Stimulated activated CD4-positive, alpha-beta T cell treated with anti-CD3 and anti-CD28 coated beads, Interleukin-15, amount 100 ng/mL, for 48 hours (primary cell): ENCODE data around the gene SLAMF9.

Experiments
- DNase-seq, 2 donors: peaks; one replicate each; pipeline ENCODE4 v3.0.0-alpha.2; 2020; ENCODE audit warnings: low read depth in 2 of 2

The SLAMF9 gene

GRCh38 chr1:159953536-159954515, at the start of gene SLAMF9:
Gene SLAMF9, minus strand, starts transcription at chr1:159954237. Its CDS starts 100 bp downstream, at chr1:159954137.
- DNase-seq, result no peak

GRCh38 chr1:160001440-160001839, 47.4 kb upstream of the SLAMF9 start:
- DNase-seq, result no peak

GRCh38 chr1:159999204-159999603, 45.2 kb upstream of the SLAMF9 start:
- no peak for DNase-seq

- no peak for DNase-seq
Observed at GRCh38 chr1:159996653-159997052, 42.6 kb upstream of the SLAMF9 start.

- DNase-seq, result no peak
Observed at GRCh38 chr1:159994896-159995295, 40.9 kb upstream of the SLAMF9 start.

- no peak for DNase-seq
Observed at GRCh38 chr1:159993911-159994310, 39.9 kb upstream of the SLAMF9 start.

- no peak for DNase-seq
Observed at GRCh38 chr1:159992161-159992560, 38.1 kb upstream of the SLAMF9 start.

- DNase-seq, result no peak
Observed at GRCh38 chr1:159991513-159991912, 37.5 kb upstream of the SLAMF9 start.

- DNase-seq, result no peak
Observed at GRCh38 chr1:159990005-159990404, 36.0 kb upstream of the SLAMF9 start.

GRCh38 chr1:159989581-159989980, 35.5 kb upstream of the SLAMF9 start:
- no peak for DNase-seq

GRCh38 chr1:159988006-159988405, 34.0 kb upstream of the SLAMF9 start:
- DNase-seq, result no peak

GRCh38 chr1:159987186-159987585, 33.1 kb upstream of the SLAMF9 start:
- no peak for DNase-seq

- DNase-seq, result no peak
Observed at GRCh38 chr1:159986531-159986930, 32.5 kb upstream of the SLAMF9 start.

GRCh38 chr1:159986093-159986492, 32.1 kb upstream of the SLAMF9 start:
- no peak for DNase-seq

- no peak for DNase-seq
Observed at GRCh38 chr1:159985473-159985872, 31.4 kb upstream of the SLAMF9 start.

- no peak for DNase-seq
Observed at GRCh38 chr1:159983681-159984080, 29.6 kb upstream of the SLAMF9 start.

- DNase-seq, result no peak
Observed at GRCh38 chr1:159982280-159982679, 28.2 kb upstream of the SLAMF9 start.

GRCh38 chr1:159981351-159982055, 27.5 kb upstream of the SLAMF9 start:
- no peak for DNase-seq

- DNase-seq, result no peak
Observed at GRCh38 chr1:159980786-159981185, 26.7 kb upstream of the SLAMF9 start.

- no peak for DNase-seq
Observed at GRCh38 chr1:159980076-159980475, 26.0 kb upstream of the SLAMF9 start.

GRCh38 chr1:159979257-159979656, 25.2 kb upstream of the SLAMF9 start:
- DNase-seq, result no peak

- DNase-seq, result no peak
Observed at GRCh38 chr1:159978107-159978398, 24.0 kb upstream of the SLAMF9 start.
